Bronchial epithelial cell (primary cell): Measurements from ENCODE around the gene DBNDD1. TPM values are rescaled to one million over a fixed set of nuclear protein-coding genes. Genes with fewer than 3 reads are reported as not detected.

ENCODE experiments used
- DNase-seq: peaks from one replicate; pipeline ENCODE4 v3.0.0-alpha.2; 2010; ENCODE audit warnings: low read depth
- FAIRE-seq: peaks from 2 replicates; lab custom pipeline; 2011; peaks lifted over from hg19 to GRCh38; lab: Jason Lieb, UNC
- H3K27me3 ChIP-seq: 2 replicates; pipeline ENCODE4 v1.5.1; 2011; ENCODE audit warnings: low read length; ENCODE audit not compliant: control insufficient read depth, insufficient read depth
- H3K36me3 ChIP-seq: 2 replicates; pipeline ENCODE4 v1.5.1; 2011; ENCODE audit warnings: low read length; ENCODE audit not compliant: control insufficient read depth, insufficient read depth
- H3K4me3 ChIP-seq: 2 replicates; pipeline ENCODE4 v1.5.1; 2011; ENCODE audit warnings: mild to moderate bottlenecking, low read depth, low read length, control low read depth
- total RNA-seq: library from RNA; depleted of rRNA; stranded (reverse); fragments of >200 nt; gene quantifications from 2 replicates; pipeline ENCODE4 v1.2.1, GENCODE V29; 2014
- TF ChIP-seq, protein P1 (sequence below): IDR thresholded peaks from 2 replicates; pipeline ENCODE4 v1.5.1; 2011; ENCODE audit warnings: mild to moderate bottlenecking, moderate library complexity, low read length, control low read depth, inconsistent platforms; ENCODE audit not compliant: insufficient read depth, severe bottlenecking

Gene DBNDD1
- total RNA-seq, 1 donor from 2014 or later, result 1.3 TPM

DNA sequence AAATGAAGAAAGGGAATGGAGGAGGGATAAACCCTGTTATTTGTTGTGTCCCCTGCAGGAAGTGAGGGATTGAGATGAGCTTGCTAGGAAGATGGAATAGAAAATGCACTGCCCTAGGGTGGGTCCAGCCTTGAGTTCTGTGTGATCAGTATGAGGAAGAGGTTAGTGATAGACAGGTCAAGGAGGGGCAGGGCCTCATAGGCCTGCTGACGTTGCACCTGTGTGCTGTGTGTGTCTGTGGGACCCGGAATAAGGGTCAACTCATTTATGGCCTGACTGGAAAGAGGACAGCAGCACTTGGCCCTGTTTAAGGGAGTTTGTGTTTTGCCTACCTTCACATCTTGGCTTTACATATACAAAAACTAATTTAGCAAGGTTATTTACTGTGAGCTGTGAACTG, 44.4 kb downstream of the DBNDD1 start:
- Histone ChIP-seq H3K36me3 (peaks cover 4% of the 10 kb centered on the region), H3K4me3 (no peak overlapping the region), H3K27me3 (no peaks in the 10 kb centered on the region)
- DNase-seq, result no peak
- TF ChIP-seq, protein P1, sequence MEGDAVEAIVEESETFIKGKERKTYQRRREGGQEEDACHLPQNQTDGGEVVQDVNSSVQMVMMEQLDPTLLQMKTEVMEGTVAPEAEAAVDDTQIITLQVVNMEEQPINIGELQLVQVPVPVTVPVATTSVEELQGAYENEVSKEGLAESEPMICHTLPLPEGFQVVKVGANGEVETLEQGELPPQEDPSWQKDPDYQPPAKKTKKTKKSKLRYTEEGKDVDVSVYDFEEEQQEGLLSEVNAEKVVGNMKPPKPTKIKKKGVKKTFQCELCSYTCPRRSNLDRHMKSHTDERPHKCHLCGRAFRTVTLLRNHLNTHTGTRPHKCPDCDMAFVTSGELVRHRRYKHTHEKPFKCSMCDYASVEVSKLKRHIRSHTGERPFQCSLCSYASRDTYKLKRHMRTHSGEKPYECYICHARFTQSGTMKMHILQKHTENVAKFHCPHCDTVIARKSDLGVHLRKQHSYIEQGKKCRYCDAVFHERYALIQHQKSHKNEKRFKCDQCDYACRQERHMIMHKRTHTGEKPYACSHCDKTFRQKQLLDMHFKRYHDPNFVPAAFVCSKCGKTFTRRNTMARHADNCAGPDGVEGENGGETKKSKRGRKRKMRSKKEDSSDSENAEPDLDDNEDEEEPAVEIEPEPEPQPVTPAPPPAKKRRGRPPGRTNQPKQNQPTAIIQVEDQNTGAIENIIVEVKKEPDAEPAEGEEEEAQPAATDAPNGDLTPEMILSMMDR, result no peak
- no peak for FAIRE-seq

DNA sequence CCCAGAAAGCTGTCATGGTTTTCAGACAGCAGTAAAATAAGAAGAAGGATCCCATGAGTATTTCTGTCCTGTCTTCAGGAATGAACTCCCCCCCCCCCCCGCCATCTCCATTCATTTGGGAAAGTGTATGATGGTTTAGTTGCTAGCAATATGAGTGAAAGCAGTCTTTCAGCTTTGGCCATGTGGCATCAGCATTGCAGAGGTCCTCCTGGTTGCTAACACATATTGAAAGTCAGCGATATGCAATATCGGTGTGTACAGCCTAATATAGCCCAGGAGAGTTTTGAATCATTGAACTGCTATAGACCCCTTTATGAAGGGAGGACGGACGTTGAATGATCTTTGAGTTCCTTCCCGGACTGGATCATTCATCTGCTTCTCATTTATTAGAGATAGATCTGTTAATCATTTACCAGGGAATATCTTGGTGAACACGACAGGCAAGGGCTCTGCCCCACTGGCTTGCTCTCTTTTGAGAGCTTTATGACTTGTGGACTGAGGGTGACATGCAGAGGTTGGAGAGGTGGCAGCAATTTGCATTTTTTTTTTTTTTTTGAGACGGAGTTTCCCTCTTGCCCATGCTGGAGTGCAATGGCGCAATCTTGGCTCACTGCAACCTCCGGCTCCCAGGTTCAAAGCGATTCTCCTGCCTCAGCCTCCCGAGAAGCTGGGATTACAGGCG, 45.5 kb downstream of the DBNDD1 start:
- TF ChIP-seq, protein P1, result no peak
- FAIRE-seq (no peak), DNase-seq (no peak)
- Histone ChIP-seq H3K27me3 (no peaks in the 10 kb centered on the region), H3K4me3 (peak overlapping the region; percentile 92), H3K36me3 (peaks cover 4% of the 10 kb centered on the region)

DNA sequence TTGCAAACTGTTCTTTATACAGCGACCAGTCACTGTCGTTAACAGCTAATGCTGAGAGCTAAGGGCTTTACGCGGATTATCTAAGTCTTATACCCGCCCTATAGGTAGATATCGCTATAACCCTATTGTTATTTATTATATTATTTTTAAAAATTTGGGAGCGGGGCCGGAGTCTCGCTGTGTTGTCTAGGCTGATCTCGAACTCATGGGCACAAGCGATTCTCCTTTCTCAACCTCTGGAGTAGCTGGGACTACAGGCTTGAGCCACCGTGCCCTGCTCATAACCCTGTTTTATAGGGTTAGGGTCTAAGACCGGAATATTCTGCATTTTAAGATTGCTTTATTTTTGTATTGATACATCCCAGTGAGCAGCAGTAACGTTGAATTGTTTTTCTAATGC, 46.0 kb downstream of the DBNDD1 start:
- DNase-seq (no peak), FAIRE-seq (no peak)

DNA sequence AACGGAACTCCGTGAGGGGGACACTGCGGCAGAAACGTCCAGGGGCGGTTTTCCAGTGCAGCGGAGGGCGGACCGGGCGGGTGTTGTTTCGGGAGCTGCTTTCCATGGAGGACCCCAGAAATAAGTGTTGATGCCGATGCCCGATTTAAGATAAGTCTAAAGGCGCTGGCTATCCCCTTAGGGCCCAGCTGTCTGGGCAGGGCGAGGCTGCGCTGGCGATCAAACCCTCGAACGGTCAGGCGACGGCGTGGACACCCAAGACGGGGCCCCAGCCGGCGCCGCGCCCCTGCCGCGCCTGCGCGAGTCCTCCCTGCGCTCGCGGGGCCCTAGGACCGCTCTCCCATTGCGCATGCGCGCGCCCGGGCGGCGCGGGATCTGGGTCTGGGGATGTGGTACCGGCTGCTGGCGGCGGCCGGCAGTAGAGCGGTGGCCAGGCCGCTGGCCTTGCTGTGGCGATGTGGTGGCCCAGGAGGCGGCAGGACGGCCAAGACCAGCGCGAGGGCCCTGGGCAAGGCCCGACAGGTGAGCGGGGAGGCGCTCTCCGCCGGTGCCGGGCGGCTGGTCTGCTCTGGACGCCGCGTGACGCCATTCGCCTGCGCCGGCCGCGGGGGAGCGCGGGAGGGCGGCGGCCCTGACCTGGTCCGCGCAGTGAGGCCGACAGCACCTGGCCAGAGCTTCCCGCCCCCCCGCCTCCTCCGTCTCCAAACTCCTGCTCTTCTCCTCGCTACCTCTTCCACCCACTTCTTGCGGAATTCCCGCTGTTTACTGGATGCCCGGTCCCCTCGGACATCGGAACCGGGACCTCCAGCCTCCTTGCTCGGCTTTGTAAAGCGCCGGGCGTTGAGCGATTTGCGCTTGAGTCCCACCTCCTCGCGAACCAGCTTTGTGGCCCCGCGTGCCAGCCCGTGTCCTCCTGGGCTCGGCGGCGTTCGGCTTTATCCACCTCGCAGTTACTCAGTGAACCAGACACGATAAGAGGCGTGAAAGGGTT, 46.7 kb downstream of the DBNDD1 start:
- H3K27me3 ChIP-seq, result no peaks in the 10 kb centered on the region
- H3K36me3 ChIP-seq, result no peaks in the 10 kb centered on the region
- DNase-seq (peak; percentile 65), FAIRE-seq (no peak)
- TF ChIP-seq, protein P1, result no peak
- H3K4me3 ChIP-seq, result peak overlapping the region; percentile 92

More for the DNA sequence above, 46.0 kb downstream of the DBNDD1 start:
- Histone ChIP-seq H3K27me3 (no peaks in the 10 kb centered on the region), H3K4me3 (peak overlapping the region; percentile 92), H3K36me3 (peaks cover 4% of the 10 kb centered on the region)
- TF ChIP-seq, protein P1, result no peak

DNA sequence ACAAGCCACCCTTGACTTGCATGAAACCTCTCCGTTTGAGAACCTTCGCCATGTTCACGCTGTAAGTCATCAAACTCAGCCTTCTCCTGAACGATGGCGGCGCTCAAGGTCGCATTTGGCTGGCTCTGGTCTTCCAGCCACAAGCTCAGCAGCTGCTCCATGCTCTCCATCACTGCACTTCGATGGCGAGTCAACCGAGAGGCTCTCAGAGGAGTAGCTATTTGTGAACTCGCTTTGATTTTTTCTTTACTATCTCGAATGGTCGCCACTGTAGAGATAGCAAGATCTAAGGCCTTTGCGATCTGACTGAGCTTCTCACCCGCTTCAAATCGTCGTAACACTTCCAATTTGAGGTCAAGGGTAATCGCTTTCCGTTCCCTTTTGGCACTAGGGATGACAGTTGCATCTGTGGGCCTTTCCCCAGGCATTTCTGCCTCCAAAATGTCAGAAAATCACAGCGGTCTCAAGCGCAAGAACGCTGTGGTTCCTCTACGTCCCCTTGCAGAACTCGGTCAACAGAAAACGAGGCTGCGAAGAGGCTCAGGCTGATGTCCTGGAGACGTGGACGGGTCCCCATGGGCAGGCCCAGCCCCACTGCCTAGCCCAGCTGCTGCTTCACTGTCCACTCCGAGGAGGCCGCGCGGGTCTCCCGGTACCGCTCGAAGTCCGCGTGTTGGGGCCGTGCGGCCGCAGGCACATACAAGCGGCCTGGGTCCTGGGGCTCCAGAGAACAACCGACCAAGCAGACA, 47.6 kb downstream of the DBNDD1 start:
- Histone ChIP-seq H3K36me3 (no peaks in the 10 kb centered on the region), H3K27me3 (no peaks in the 10 kb centered on the region), H3K4me3 (peak overlapping the region; percentile 92)
- TF ChIP-seq, protein P1, result no peak
- FAIRE-seq (no peak), DNase-seq (no peak)
